AML-193 (cell line): ENCODE measurements around the gene LRRC7.

ENCODE experiments used
- DNase-seq, 2 experiments: peaks; one replicate each; lab custom pipeline; 2025; lab: John Stamatoyannopoulos, UW

LRRC7 gene

GRCh38 chr1:69589799-69590198, 22.1 kb downstream of the LRRC7 start:
- DNase-seq = no peak

- DNase-seq = no peak
These were observed 24.6 kb downstream of the LRRC7 start for GRCh38 chr1:69592341-69592740.

GRCh38 chr1:69595486-69595885, 27.8 kb downstream of the LRRC7 start:
- DNase-seq = no peak

- no peak for DNase-seq
These were observed 43.6 kb downstream of the LRRC7 start for GRCh38 chr1:69611316-69611715.

GRCh38 chr1:69613414-69613813, 45.7 kb downstream of the LRRC7 start:
- DNase-seq = no peak

- no peak for DNase-seq
These were observed 71.0 kb downstream of the LRRC7 start for GRCh38 chr1:69638673-69639072.

GRCh38 chr1:69639159-69639558, 71.4 kb downstream of the LRRC7 start:
- no peak for DNase-seq

GRCh38 chr1:69643266-69643665, 75.5 kb downstream of the LRRC7 start:
- no peak for DNase-seq

GRCh38 chr1:69645477-69645876, 77.8 kb downstream of the LRRC7 start:
- no peak for DNase-seq

GRCh38 chr1:69648486-69648885, 80.8 kb downstream of the LRRC7 start:
- DNase-seq = no peak

- no peak for DNase-seq
These were observed 81.8 kb downstream of the LRRC7 start for GRCh38 chr1:69649383-69649990.

- DNase-seq = no peak
These were observed 83.1 kb downstream of the LRRC7 start for GRCh38 chr1:69650779-69651178.

- no peak for DNase-seq
These were observed 83.9 kb downstream of the LRRC7 start for GRCh38 chr1:69651656-69652055.

- no peak for DNase-seq
These were observed 90.2 kb downstream of the LRRC7 start for GRCh38 chr1:69657971-69658370.

GRCh38 chr1:69661686-69662085, 94.0 kb downstream of the LRRC7 start:
- no peak for DNase-seq

GRCh38 chr1:69662321-69662720, 94.6 kb downstream of the LRRC7 start:
- no peak for DNase-seq

GRCh38 chr1:69671363-69672010, 103.8 kb downstream of the LRRC7 start:
- DNase-seq = no peak

GRCh38 chr1:69673321-69673720, 105.6 kb downstream of the LRRC7 start:
- no peak for DNase-seq

GRCh38 chr1:69679965-69680364, 112.2 kb downstream of the LRRC7 start:
- no peak for DNase-seq

- DNase-seq = no peak
These were observed 118.8 kb downstream of the LRRC7 start for GRCh38 chr1:69686367-69686984.

GRCh38 chr1:69688193-69688592, 120.5 kb downstream of the LRRC7 start:
- peak; percentile 75 to 80 for DNase-seq

GRCh38 chr1:69691179-69691578, 123.5 kb downstream of the LRRC7 start:
- DNase-seq = no peak

- no peak for DNase-seq
These were observed 126.4 kb downstream of the LRRC7 start for GRCh38 chr1:69693921-69694675.
